Motor neuron (in vitro differentiated cells): Measurements from ENCODE around the gene CEACAM19. TPM values are rescaled to one million over a fixed set of nuclear protein-coding genes. Genes with fewer than 3 reads are reported as not detected.
A peak's percentile ranks its signal among the peaks of the same experiment; 100 is the strongest.

Experiments used
- ATAC-seq, 8 experiments: fragments of 200-7000 bp; cut with Tn5 transposase; replicated peaks in 6 of 8; 2 replicates each; pipeline ENCODE4 v1.8.0; 2021; ENCODE audit warnings: mild to moderate bottlenecking in 8 of 8, moderate library complexity in 8 of 8
- H3K27ac ChIP-seq, 2 donors: fragments of 250-450 bp; sonication (Bioruptor Pico); 2 replicates each; pipeline ENCODE4 v1.9.0; 2021; ENCODE audit warnings: antibody characterized with exemption in 2 of 2, mild to moderate bottlenecking in 2 of 2, moderate library complexity in 1 of 2
- H3K4me1 ChIP-seq, 2 donors: fragments of 250-450 bp; sonication (Bioruptor Pico); replicated peaks in 1 of 2; 2 replicates each; pipeline ENCODE4 v1.6.1; 2021; ENCODE audit warnings: antibody characterized with exemption in 2 of 2, mild to moderate bottlenecking in 2 of 2, moderate library complexity in 1 of 2
- H3K4me3 ChIP-seq, 5 donors: fragments of 250-450 bp; sonication (Bioruptor Pico); 2 replicates each; pipeline ENCODE4 v1.9.0; 2021; ENCODE audit warnings: antibody characterized with exemption in 5 of 5, mild to moderate bottlenecking in 5 of 5, moderate library complexity in 4 of 5
- WGBS, 10 experiments: fragments of 450-650 bp; shearing (Covaris generic); methylation state at CpG; one replicate each; pipeline ENCODE4 v1.0.0; 2022; 5-methylcytosine and 5-hydroxymethylcytosine counted together
- in situ Hi-C, 9 experiments: fragments of 400-800 bp; cut with MboI; loops; one replicate each; pipeline ENCODE4 v1.15.0; 2021; ENCODE audit warnings: low sequenced_read_pairs in 9 of 9, low pct_unique_long_range_greater_than_20kb in 2 of 9; ENCODE audit not compliant: unreplicated experiment in 9 of 9
- total RNA-seq, 8 experiments: library from RNA; unstranded; fragments of 300-600 nt; gene quantifications; 2 replicates each; pipeline versions ENCODE4 v1.2.3 to v1.2.4, GENCODE V29; 2022

CEACAM19 gene
- total RNA-seq, 8 experiments from 2014 or later, result 0.96 to 6.2 (median 2.2) TPM

DNA sequence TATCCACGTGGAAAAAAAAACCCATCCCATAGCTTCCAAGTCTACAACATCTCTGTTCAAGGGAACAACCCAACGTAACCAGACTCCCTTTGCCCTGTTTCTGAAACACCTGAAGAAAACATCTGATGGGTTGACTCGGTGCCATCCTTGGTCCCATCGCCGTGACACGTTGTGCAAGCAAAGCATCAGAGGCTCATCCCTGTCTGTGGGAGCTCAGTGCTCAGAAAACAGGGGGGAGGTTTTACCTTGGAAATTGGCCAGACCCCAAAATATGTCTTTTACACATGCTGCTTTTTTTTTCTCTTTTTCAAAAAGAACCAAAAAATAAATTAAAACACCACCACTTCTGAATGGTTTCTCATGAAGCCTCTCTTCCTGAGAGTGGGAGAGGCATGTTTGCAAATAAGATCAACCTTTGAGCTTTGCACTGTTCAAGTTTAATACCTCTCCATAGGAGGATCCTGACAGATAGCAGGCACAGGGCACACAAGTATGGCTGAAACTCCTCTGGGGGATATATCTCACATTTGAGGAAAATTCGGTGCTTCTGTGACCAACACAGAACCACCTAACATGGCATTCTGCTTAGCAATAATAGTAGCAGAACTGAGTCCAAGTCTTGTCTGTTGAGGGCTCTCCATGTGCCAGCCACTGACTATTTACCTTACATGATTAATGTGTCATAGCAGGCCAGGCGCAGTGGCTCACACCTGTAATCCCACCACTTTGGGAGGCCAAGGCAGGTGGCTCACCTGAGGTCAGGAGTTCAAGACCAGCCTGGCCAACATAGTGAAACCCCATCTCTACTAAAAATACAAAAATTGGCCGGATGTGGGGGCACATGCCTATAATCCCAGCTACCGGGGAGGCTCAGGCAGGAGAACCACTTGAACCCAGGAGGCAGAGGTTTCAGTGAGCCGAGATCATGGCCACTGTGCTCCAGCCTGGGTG is 34.6 kb upstream of the CEACAM19 start:
- WGBS, 10 experiments, result 50 to 100% (median 85%) methylated on average over 1 to 7 of the region's 11 CpGs
- Histone ChIP-seq H3K27ac (no peak overlapping the region), H3K4me1 (no peaks in the 10 kb centered on the region), H3K4me3 (no peak overlapping the region)
- in situ Hi-C loops, result no loop called here
- ATAC-seq, result no peak

DNA sequence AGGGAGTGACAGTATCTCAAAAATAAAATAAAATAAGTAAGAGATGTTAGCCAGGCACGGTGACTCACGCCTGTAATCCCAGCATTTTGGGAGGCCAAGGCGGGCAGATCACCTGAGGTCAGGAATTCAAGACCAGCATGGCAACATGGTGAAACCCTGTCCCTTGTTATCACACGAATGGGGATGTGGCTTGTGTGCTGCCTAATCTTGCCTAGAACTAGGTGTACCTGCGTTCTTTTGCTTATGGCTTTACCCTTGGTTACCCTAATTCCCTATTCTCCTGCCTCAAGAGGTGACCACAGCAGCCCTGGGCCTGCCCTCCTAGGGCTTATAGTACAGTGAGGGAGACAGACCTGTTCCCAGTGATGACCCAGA is 33.9 kb upstream of the CEACAM19 start:
- Histone ChIP-seq H3K4me1 (no peaks in the 10 kb centered on the region), H3K27ac (no peak overlapping the region), H3K4me3 (no peak overlapping the region)
- 88% methylated on average over 5 of the region's 5 CpGs; no CpG with 5 or more reads in 9 of the 10 experiments for WGBS, 10 experiments
- in situ Hi-C loops, result no loop called here
- no peak for ATAC-seq

DNA sequence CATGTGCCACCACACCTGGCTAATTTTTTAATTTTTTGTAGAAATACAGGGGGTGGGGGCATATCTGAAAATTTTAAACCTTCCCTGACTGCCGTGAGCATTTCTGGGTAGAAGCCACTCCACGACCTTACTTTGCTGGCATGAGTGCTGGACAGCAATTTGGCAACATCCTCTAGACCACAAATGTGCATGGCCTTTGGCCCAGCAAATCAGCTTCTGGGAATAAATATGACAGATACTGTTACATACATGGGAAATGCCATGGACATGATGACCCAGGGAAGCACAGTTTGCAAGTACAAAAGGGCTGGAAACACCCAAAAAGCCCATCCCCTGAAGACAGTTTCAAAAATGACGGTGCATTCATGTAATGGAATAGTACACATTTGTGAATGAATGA is 30.8 kb upstream of the CEACAM19 start:
- in situ Hi-C loops, result no loop called here
- no peaks in the 10 kb centered on the region for H3K4me1 ChIP-seq
- 38 to 100% (median 81%) methylated on average over 1 to 3 of the region's 3 CpGs; no CpG with 5 or more reads in 3 of the 10 experiments for WGBS, 10 experiments
- H3K4me3 ChIP-seq, result no peak overlapping the region
- peak in 2 of 8 experiments; percentile 7 to 47 for ATAC-seq
- no peak overlapping the region for H3K27ac ChIP-seq

DNA sequence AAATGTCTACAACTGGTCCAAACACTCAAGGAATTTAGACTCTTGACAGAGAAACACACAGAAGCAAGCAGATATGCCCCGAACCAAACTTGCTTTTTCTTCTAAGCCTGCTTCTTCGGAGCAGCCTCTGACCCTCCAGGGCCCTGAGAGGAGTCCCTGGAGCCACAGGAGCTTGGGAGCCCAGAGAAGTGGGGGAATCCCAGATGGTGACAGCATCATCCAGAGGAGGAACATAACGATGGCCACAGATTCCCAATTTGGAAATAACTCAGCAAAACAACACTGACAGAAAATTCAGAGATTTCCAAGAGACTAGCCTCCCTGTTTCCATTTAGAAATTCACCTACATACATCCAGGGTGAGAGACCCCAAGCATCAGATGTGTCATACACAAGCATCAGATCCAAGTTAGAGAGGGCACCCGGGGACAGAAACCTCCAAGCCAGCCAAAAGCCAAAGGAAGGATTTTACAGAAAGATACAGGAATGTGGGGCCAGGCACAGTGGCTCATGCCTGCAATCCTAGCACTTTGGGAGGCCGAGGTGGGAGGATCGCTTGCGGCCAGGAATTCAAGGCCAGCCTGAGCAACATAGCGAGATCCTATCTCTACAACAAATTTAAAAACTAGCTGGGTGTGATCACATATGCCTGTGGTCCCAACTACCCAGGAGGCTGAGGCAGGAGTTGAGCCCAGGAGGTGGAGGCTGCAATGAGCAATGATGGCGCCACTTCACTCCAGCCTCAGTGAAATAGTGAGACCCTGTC is 29.6 kb upstream of the CEACAM19 start:
- Histone ChIP-seq H3K4me3 (no peak overlapping the region), H3K4me1 (no peaks in the 10 kb centered on the region), H3K27ac (no peak overlapping the region)
- WGBS, 10 experiments, result 60 to 100% (median 87%) methylated on average over 1 to 7 of the region's 9 CpGs; no CpG with 5 or more reads in 1 of the 10 experiments
- in situ Hi-C loops, result no loop called here
- no peak for ATAC-seq

DNA sequence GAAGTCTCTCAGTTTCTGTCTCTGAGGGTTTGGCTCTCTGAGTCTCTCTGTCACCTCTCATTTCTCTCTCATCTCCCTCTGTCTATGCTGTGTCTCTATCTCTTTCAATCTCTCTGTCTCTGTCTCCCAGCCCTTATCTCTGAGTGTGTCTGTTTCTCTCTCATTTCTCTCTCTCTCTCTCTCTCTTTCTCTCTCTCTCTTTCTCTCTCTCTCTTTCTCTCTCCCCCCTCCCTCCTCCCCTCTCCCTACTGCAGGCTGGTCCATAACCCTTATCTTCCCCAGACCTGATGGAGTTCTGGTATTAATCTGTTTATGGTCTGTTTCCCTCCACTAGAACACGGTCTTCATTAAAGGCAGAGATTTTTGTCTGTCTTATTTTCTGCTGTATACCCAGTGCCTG is 28.9 kb upstream of the CEACAM19 start:
- no peak overlapping the region for H3K4me3 ChIP-seq
- H3K27ac ChIP-seq, result no peak overlapping the region
- WGBS, 10 experiments, result 0 to 100% (median 50%) methylated on average over 1 of the region's 1 CpG; no CpG with 5 or more reads in 3 of the 10 experiments
- in situ Hi-C loops, result no loop called here
- no peaks in the 10 kb centered on the region for H3K4me1 ChIP-seq
- ATAC-seq, result no peak

DNA sequence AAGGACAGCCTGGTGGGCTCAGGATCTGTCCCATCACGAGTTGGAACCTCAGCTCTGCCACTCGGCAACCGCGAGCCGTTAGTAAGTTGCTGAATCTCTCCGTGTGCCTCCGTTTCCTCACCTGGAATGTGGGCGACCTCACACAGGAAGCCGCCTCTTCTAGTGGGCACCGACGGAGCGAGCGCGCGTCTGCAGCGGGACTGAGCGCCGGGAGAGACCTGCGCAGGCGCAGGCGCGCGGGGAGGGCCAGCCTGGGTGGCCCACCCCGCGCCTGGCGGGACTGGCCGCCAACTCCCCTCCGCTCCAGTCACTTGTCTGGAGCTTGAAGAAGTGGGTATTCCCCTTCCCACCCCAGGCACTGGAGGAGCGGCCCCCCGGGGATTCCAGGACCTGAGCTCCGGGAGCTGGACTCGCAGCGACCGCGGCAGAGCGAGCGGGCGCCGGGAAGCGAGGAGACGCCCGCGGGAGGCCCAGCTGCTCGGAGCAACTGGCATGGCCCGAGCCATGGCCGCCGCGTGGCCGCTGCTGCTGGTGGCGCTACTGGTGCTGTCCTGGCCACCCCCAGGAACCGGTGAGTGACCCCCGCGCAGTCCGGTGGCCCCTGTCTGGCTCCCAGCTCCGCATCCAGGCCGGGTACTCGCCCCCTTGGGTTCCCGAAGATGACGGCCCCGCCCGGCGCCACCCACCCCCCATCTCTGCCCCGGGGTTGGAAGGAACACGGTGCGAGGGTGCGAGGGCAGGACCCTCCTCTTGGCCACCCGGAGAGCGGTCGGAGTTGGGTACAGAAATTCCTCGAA is 27.5 kb upstream of the CEACAM19 start, which contains the start of gene PVR:
PVR (plus strand) TSS at position 306 of the 797 bp plus-strand sequence; CDS start at position 493, 187 bp downstream.
- no peaks in the 10 kb centered on the region for H3K4me1 ChIP-seq
- in situ Hi-C loops, result no loop called here
- ATAC-seq, result peak; percentile 74 to 89 (median 86)
- peak within 1 kb of the TSS; percentile 8 to 39 for H3K27ac ChIP-seq
- peak within 1 kb of the TSS; percentile 53 to 91 (median 62) for H3K4me3 ChIP-seq
- WGBS, 10 experiments, result 0 to 6% (median 0%) methylated on average over 3 to 7 of the region's 70 CpGs; no CpG with 5 or more reads in 7 of the 10 experiments

GRCh38 chr19:44644402-44645016 is 26.8 kb upstream of the CEACAM19 start:
- in situ Hi-C loops, result no loop called here
- Histone ChIP-seq H3K4me1 (no peaks in the 10 kb centered on the region), H3K27ac (peak overlapping the region in 1 of 2 donors; percentile 8), H3K4me3 (peak overlapping the region; percentile 53 to 91 (median 62))
- 0 to 15% (median 1%) methylated on average over 3 to 7 of the region's 13 CpGs; no CpG with 5 or more reads in 6 of the 10 experiments for WGBS, 10 experiments
- peak; percentile 28 to 76 (median 62) for ATAC-seq

DNA sequence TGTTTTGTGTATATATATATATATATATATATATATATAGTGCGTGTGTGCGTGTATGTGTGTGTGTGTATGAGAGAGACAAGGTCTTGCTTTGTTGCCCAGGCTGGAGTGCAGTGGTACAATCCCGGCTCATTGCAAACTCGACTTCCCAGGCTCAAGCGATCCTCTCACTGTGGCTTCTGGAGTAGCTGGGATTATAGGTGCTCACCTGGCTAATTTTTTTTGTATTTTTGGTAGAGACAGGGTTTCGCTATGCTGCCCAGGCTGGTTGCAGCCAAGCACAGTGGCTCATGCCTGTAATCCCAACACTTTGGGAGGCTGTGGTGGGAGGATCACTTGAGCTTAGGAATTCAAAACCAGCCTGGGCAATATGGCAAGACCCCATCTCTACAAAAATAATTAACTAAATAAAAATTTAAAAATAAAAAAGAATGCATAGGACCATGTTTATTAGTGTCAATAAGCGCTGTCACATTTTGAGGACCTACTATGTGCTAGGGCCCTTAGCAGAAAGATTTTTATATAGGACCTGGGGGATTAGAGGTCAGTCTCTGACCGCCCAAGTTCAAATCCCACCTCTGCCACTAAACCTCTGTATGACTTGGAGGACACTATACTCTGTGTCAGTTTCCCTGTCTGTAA is 25.8 kb upstream of the CEACAM19 start:
- Histone ChIP-seq H3K4me1 (no peaks in the 10 kb centered on the region), H3K4me3 (no peak overlapping the region), H3K27ac (no peak overlapping the region)
- WGBS, 10 experiments, result 78 to 100% (median 96%) methylated on average over 1 to 7 of the region's 8 CpGs
- in situ Hi-C loops, result no loop called here
- ATAC-seq, result no peak

DNA sequence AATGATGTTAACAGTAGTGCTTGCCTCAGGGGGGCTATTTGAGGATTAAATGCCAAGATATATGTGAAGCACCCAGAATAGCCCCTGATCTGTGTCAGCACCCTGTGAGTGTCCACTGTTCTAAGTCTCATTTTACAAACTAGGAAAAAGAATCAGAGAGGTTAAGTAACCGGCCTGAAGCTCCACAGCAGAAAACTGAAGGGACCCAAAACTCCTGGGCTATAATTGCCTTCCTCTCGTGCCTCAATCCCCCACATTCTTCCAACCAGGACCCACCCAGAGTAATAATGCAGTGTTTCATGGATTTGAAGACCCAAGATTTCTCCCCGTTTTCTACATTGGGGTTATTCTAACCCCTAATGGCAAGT is 25.2 kb upstream of the CEACAM19 start:
- H3K4me1 ChIP-seq, result no peaks in the 10 kb centered on the region
- 93 to 100% (median 100%) methylated on average over 1 to 3 of the region's 3 CpGs; no CpG with 5 or more reads in 4 of the 10 experiments for WGBS, 10 experiments
- in situ Hi-C loops, result no loop called here
- no peak overlapping the region for H3K27ac ChIP-seq
- H3K4me3 ChIP-seq, result no peak overlapping the region
- no peak for ATAC-seq

GRCh38 chr19:44647144-44647543 is 24.1 kb upstream of the CEACAM19 start:
- Histone ChIP-seq H3K4me3 (no peak overlapping the region), H3K27ac (no peak overlapping the region), H3K4me1 (no peaks in the 10 kb centered on the region)
- WGBS, 10 experiments, result 20 to 100% (median 89%) methylated on average over 1 to 8 of the region's 31 CpGs; no CpG with 5 or more reads in 4 of the 10 experiments
- in situ Hi-C loops, result no loop called here
- no peak for ATAC-seq

- in situ Hi-C loops, result no loop called here
- Histone ChIP-seq H3K4me3 (no peak overlapping the region), H3K27ac (no peak overlapping the region), H3K4me1 (no peaks in the 10 kb centered on the region)
- no peak for ATAC-seq
- WGBS, 10 experiments, result 13 to 100% (median 95%) methylated on average over 1 to 3 of the region's 3 CpGs; no CpG with 5 or more reads in 4 of the 10 experiments
Measured at GRCh38 chr19:44648631-44649251, 22.5 kb upstream of the CEACAM19 start.
